Mammary microvascular endothelial cell (primary cell): Measurements from ENCODE around the gene SIRT1. TPM values are rescaled to one million over a fixed set of nuclear protein-coding genes. Genes with fewer than 3 reads are reported as not detected.

Experiments used
- total RNA-seq: library from RNA; depleted of rRNA; stranded (reverse); fragments of >200 nt; gene quantifications from 2 replicates; pipeline ENCODE4 v1.2.3, GENCODE V29; 2015

SIRT1 gene
- total RNA-seq, result 8.3 TPM in 2 replicates

GRCh38 chr10:67884313-67884841, at the start of gene SIRT1:
Gene SIRT1, plus strand, starts transcription at chr10:67884656. Its CDS starts 66 bp downstream, at chr10:67884722.

GRCh38 chr10:67837541-67838314, 46.7 kb upstream of the SIRT1 start, which contains the start of gene DNAJC12:
Gene DNAJC12, minus strand, starts transcription at chr10:67838188. Its CDS starts 177 bp downstream, at chr10:67838011.

Other genes with a start within 250 kb of the SIRT1 start
- gene CTNNA3, start 188.5 kb upstream of the SIRT1 start, total RNA-seq, result under 0.01 TPM in 1 of 2 replicates, not detected in the other
- gene DNAJC12, start 46.5 kb upstream of the SIRT1 start, total RNA-seq, result 0.39 and 0.53 TPM in 2 replicates
- 28.6 and 34.1 TPM in 2 replicates for gene HERC4, start 190.6 kb downstream of the SIRT1 start, total RNA-seq
- 0.40 and 0.79 TPM in 2 replicates for gene MYPN, start 224.8 kb downstream of the SIRT1 start, total RNA-seq